K562 (cell line): Measurements from ENCODE around the gene A1BG.

ENCODE experiments used
- JUN ChIP-seq, 2 experiments: sonication (generic) in 1 of 2; formaldehyde crosslinking in 1 of 2; IDR thresholded peaks; 2 replicates each; pipeline versions ENCODE4 v1.6.1 to v1.8.0; 2012 to 2022; ENCODE audit warnings: borderline replicate concordance in 2 of 2, mild to moderate bottlenecking in 2 of 2, improper control_type of control experiment in 1 of 2, low read depth in 1 of 2, low read length in 1 of 2, missing genetic modification reagents in 1 of 2
- TF ChIP-seq, protein P1 (sequence below), 2 experiments: IDR thresholded peaks; 2 replicates each; pipeline ENCODE4 v1.6.1; 2011; ENCODE audit warnings: borderline replicate concordance in 1 of 2, control low read depth in 1 of 2, low read depth in 1 of 2, low read length in 1 of 2, mild to moderate bottlenecking in 1 of 2, mixed read lengths in 1 of 2, moderate library complexity in 1 of 2; ENCODE audit not compliant: insufficient read depth in 1 of 2, insufficient read length in 1 of 2, poor library complexity in 1 of 2, severe bottlenecking in 1 of 2; ENCODE audit errors: extremely low read depth in 1 of 2

GRCh38 chr19:58395220-58395978 lies 42.1 kb upstream of the A1BG start, which contains the start of gene RNF225:
- TF ChIP-seq, protein P1, sequence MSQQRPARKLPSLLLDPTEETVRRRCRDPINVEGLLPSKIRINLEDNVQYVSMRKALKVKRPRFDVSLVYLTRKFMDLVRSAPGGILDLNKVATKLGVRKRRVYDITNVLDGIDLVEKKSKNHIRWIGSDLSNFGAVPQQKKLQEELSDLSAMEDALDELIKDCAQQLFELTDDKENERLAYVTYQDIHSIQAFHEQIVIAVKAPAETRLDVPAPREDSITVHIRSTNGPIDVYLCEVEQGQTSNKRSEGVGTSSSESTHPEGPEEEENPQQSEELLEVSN (IDR thresholded peaks at IDR 0.05; ENCODE audit: borderline replicate concordance in 1 of 2, extremely low read depth in 1 of 2, insufficient read depth in 1 of 2, insufficient read length in 1 of 2, low read depth in 1 of 2, low read length in 1 of 2, poor library complexity in 1 of 2, severe bottlenecking in 1 of 2): no peak
- TF ChIP-seq JUN (IDR thresholded peaks at IDR 0.05; ENCODE audit: borderline replicate concordance, low read depth, low read length): no peak
- no peak for TF ChIP-seq JUN (CRISPR knock-in tag; IDR thresholded peaks at IDR 0.05; ENCODE audit: borderline replicate concordance)
